NCI-H748 (cell line): Measurements from ENCODE around the gene RNF175.
A peak's percentile ranks its signal among the peaks of the same experiment; 100 is the strongest.

ENCODE experiments used
- DNase-seq: peaks from one replicate; lab custom pipeline; 2025; ENCODE audit not compliant: unreplicated experiment; lab: John Stamatoyannopoulos, UW

RNF175 gene

GRCh38 chr4:153748378-153748777 is 11.4 kb downstream of the RNF175 start:
- no peak for DNase-seq

- DNase-seq: no peak
Measured at GRCh38 chr4:153747406-153747955, 12.3 kb downstream of the RNF175 start.

DNA sequence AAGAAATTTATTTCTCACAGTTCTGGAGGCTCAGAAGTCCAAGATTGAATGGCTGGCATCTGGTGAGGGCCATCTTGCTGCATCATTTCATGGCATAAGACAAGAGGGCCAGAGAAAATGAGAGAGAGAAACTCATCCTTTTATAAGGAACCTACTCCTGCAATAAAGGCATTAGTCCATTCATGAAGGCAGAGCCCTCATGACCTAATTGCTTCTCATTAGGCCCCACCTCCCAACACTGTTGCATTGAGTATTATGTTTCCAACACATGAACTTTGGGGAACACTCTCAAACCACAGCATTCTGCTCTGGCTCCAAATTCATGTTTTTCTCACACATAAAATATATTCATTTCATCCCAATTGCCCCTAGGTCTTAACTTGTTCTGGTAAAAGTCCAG is 14.2 kb downstream of the RNF175 start:
- DNase-seq: no peak

- DNase-seq: no peak
Measured at GRCh38 chr4:153741541-153741940, 18.3 kb downstream of the RNF175 start.

- no peak for DNase-seq
Measured at GRCh38 chr4:153735906-153736461, 23.8 kb downstream of the RNF175 start.

DNA sequence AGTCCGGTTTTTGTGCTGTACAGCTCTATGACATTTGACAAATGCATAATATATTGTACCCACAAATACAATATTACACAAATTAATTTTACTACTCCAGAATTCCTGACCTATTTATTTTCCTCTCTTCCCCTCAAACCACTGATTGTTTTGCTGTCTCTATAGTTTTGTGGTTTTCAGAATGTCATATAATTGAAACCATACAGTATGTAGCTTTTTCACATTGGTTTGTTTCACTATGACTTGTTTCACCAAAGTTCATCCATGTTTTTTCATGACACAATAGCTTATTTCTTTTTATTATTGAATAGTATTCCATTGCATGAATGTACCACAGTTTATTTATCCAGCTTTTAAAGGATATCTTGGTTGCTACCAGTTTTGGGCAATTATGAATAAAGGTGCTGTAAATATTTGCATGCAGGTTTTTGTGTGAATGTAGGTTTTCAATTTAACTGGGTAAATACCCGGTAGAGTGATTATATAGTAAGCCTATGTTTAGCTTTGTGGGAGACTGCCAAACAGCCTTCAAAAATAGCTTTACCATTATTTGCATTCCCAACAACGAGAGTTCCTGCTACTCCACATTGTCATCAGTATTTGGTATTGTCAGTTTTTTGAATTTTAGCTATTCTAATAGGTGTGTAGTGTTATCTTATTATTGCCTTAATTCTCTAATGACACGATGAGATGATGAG is 25.9 kb downstream of the RNF175 start:
- DNase-seq: peak; percentile 7

GRCh38 chr4:153731239-153731638 is 28.6 kb downstream of the RNF175 start:
- no peak for DNase-seq

- no peak for DNase-seq
Measured at GRCh38 chr4:153729895-153730294, 29.9 kb downstream of the RNF175 start.

GRCh38 chr4:153728660-153729059 is 31.2 kb downstream of the RNF175 start:
- no peak for DNase-seq

- DNase-seq: no peak
Measured at GRCh38 chr4:153728151-153728550, 31.7 kb downstream of the RNF175 start.

DNA sequence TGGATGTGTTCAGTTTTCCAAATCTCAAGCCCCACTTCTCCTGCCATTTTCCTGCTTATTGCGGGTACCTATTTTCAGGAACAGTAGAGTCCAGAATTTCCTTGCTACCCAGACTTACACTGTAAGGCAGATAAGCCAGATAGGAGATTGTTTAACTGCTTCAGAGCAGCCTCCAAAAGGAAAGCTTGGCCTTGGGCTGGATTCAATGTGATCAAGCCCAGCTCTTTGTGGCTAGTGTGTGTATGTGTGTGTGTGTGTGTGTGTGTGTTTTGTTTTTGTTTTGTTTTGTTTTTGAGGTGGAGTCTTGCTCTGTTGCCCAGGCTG is 34.0 kb downstream of the RNF175 start:
- DNase-seq: no peak

DNA sequence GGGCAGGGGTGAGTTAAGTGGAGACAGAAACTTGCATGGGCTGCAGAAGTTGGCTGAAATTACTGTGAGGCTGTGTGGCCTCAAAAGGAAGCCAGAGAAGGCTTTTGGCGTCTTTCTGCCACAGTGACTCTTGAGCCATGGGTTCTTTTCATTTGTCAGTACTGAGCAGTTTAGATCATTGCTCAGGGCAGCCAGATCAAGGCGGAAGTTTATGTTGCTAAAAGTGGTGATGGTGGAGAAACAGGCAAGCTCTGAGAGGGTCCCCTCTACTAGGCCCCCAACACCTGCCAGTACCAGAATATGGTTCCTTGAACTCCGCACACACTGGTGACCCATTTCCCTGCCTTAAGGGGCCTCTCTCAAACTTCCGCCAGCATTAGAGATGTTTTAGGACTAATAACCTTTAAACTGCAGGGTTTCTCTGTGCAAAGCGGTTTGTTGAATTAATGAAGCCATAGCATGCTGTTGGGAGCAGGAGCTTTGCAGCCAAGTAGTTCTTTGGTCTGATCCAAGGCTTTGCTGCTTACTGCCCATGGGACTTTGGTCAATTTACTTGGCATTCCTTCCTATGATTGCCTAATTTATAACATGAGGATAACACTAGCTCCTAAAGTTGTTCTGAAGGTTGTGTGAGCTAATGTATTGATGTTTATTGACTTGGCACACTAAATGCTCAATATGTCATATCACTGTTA is 34.5 kb downstream of the RNF175 start:
- DNase-seq: no peak

- no peak for DNase-seq
Measured at GRCh38 chr4:153724606-153725005, 35.2 kb downstream of the RNF175 start.

- DNase-seq: no peak
Measured at GRCh38 chr4:153722036-153722435, 37.8 kb downstream of the RNF175 start.

DNA sequence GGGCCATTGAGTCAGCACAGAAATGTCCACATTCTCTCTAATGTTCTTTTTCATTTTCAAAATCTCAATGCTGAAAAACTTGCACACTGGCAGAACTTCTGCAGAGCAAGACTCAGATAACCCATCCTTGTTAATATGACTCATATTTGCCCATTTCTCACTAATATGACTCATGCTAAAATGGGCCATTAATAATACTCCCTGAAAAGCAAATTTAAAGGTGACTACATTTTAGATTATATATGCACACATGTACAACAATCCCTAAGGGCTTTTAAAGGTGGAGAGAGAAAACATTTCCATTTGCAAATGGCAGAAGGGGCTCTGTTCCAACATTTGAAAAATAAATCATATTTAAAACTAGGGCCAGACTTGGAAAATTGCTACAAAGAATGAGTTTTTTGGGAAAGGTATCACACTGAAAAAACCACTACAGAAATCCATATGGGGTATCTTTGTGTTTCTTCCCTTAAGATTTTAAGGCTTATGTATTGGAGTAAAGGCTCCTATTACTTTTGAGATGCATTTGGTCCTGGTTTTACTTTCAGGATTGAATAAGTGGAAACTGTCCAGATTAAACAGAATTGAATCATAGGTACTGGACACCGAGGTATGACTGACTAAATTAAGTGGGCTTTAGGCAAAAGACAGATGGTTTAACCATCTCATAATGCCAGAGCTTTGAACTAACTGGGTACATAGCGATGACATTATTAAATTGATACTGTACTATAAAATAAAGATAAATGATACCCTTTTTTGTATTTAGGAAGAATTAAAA is 45.8 kb downstream of the RNF175 start:
- DNase-seq: no peak

DNA sequence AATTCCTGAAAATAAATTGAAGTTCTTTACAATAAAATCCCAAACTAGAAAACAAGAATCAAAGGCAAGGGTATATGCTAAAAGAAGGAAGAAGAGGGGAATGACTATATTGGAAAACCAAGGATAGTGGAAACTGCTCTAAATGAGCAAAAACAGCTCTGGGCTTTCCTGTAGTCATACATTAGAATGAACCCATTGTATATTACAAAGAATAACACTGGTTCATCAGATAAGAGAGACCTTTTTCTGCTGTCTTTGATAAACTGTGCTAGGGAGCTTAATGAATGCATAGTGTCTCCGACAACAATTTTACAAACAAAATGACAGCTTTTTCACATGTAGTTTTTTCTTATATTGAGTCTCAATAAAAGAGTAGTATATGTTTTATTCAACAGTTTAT is 49.1 kb downstream of the RNF175 start:
- no peak for DNase-seq

- no peak for DNase-seq
Measured at GRCh38 chr4:153706519-153706918, 53.3 kb downstream of the RNF175 start.

- DNase-seq: no peak
Measured at GRCh38 chr4:153705743-153706468, 53.9 kb downstream of the RNF175 start.

DNA sequence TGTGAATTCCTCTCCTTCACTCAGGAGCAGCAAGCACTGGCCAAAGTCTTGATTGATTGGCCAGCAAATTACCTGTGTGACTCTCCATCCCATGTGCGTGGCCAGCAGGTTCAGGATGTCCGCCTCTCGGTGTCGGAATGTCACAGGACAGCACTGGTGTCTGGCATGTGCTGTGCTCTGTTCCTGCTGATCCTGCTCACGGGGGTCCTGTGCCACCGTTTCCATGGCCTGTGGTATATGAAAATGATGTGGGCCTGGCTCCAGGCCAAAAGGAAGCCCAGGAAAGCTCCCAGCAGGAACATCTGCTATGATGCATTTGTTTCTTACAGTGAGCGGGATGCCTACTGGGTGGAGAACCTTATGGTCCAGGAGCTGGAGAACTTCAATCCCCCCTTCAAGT is 55.3 kb downstream of the RNF175 start:
- DNase-seq: no peak

DNA sequence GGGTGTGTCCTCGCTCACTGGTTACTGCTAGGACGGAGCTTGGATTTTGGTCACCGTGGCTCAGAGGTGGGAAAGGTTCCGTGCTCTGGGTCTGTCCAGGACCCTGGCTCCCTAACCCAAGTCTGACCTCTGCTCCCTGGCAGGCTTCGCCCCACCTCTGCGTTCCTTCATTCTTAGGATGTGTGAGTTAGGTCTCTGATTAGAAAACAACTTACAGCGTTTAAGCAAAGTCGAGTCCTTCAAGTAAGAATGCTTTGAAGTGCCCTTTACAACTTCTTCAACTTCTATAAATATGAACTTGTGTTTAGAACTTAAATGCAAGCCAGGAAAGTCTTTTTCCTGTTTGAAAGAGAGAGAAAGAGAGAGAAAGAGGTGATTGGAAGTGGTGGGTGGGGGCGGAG is 74.9 kb downstream of the RNF175 start:
- no peak for DNase-seq
